T-helper 2 cell treated with Interferon-gamma antibody and Interleukin-4, amounts not matched to agents 100 ng/mL and 5 ng/mL, for 36 hours (primary cell): ENCODE measurements around the gene VANGL1. TPM values are rescaled to one million over a fixed set of nuclear protein-coding genes. Genes with fewer than 3 reads are reported as not detected.

ENCODE experiments used
- intact Hi-C: fragments of 100-400 bp; cut with micrococcal nuclease; formaldehyde crosslinking; loops from one replicate; pipeline ENCODE4 v1.15.1; 2023
- total RNA-seq: library from RNA; stranded (reverse); gene quantifications from 2 replicates; pipeline ENCODE4 v1.2.3, GENCODE V29; 2022

Gene VANGL1
- total RNA-seq, 1 donor from 2014 or later, result 16.8 TPM

- intact Hi-C loops, result no loop called here
These were observed 86.6 kb downstream of the VANGL1 start for GRCh38 chr1:115728341-115728740.

- intact Hi-C loops, result no loop called here
These were observed 88.0 kb downstream of the VANGL1 start for GRCh38 chr1:115729756-115730155.

- intact Hi-C loops, result no loop called here
These were observed 90.5 kb downstream of the VANGL1 start for GRCh38 chr1:115732316-115732715.

- intact Hi-C loops, result no loop called here
These were observed 99.0 kb downstream of the VANGL1 start for GRCh38 chr1:115740811-115741210.

DNA sequence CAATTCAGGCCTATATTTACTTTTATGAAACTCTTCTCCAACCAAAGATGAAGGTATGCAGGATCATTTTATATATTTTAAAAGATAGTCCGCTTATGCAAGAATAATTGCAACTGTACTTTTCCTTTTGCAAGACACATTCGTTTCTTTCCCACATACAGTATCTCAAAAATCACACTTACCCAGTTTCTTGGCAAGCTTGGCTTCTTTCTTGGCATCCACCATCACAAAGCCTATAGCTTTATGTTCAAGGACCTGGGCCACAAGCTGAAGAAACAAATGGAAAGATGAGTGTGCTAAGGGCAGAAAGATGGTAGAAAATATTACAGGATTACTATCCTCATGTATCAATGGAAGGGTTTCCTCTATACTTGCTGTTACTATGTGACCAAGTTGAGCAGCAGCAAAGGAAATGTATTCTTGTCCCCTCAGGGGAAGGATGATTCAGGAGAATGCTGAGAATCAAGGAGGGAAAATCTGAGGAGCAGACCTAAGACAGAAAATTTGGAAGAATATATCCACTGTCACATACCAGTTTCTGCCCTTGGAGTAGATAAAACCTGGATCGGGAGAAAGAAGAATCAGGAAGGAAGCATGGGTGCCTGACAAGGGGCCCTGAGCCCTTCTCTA lies 103.0 kb downstream of the VANGL1 start:
- intact Hi-C loops, result no loop called here

DNA sequence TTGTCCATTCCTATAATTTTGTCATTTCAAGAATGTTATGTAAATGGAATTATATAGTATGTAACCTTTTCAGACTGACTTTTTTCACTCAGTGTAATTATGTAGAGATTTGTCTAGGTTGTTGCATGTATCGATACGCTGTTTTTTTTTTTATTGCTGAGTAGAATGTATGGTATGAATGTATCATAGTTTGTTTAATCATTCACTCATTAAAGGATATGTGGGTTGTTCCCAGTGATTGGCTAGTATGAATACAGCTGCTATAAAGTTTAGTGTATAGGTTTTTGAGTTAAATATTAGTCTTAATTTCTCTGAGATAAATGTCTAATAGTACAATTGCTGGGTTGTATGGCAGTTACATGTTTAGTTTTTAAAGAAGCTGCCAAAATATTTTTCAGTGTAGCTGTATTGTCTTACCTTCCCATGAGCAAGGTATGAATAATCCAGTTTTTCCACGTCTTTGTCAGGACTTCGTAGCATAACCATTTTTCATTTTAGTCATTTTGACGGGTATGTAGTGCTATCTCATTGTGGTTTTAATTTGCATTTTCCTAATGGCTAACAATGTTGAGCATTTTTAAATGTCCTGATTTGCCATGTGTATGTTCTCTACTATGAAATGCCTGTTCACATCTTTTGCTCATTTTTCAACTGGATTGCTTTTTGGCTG lies 104.4 kb downstream of the VANGL1 start:
- intact Hi-C loops, result no loop called here

Other genes starting within 250 kb of the VANGL1 start
- gene CASQ2, start 126.7 kb downstream of the VANGL1 start, total RNA-seq, result not detected in 2 replicates
- gene NHLH2, start 199.2 kb downstream of the VANGL1 start, total RNA-seq, result not detected in 2 replicates